ENCODE measurements around the gene LINGO1.

LINGO1 gene

GRCh38 chr15:77632534-77633133, at the start of gene LINGO1:
Gene LINGO1 (minus strand): TSS chr15:77632912. CDS start chr15:77632315, 597 bp downstream.
- DNase-seq (ENCODE audit: low spot score) = no peak

GRCh38 chr15:77681362-77681761, 48.6 kb upstream of the LINGO1 start:
- DNase-seq (ENCODE audit: low spot score) = no peak

GRCh38 chr15:77676569-77677375, 44.1 kb upstream of the LINGO1 start:
- no peak for DNase-seq (ENCODE audit: low spot score)

- no peak for DNase-seq (ENCODE audit: low spot score)
Observed at GRCh38 chr15:77675806-77676415, 43.2 kb upstream of the LINGO1 start.

- no peak for DNase-seq (ENCODE audit: low spot score)
Observed at GRCh38 chr15:77674327-77674726, 41.6 kb upstream of the LINGO1 start.

GRCh38 chr15:77673866-77674265, 41.2 kb upstream of the LINGO1 start:
- DNase-seq (ENCODE audit: low spot score) = no peak

GRCh38 chr15:77672135-77672534, 39.4 kb upstream of the LINGO1 start:
- no peak for DNase-seq (ENCODE audit: low spot score)

- DNase-seq (ENCODE audit: low spot score) = no peak
Observed at GRCh38 chr15:77671362-77672056, 38.8 kb upstream of the LINGO1 start.

GRCh38 chr15:77670558-77671361, 38.0 kb upstream of the LINGO1 start:
- no peak for DNase-seq (ENCODE audit: low spot score)

GRCh38 chr15:77669896-77670295, 37.2 kb upstream of the LINGO1 start:
- no peak for DNase-seq (ENCODE audit: low spot score)

GRCh38 chr15:77667338-77668234, 34.9 kb upstream of the LINGO1 start:
- no peak for DNase-seq (ENCODE audit: low spot score)

- no peak for DNase-seq (ENCODE audit: low spot score)
Observed at GRCh38 chr15:77666296-77666660, 33.6 kb upstream of the LINGO1 start.

- DNase-seq (ENCODE audit: low spot score) = no peak
Observed at GRCh38 chr15:77665530-77666295, 33.0 kb upstream of the LINGO1 start.

- no peak for DNase-seq (ENCODE audit: low spot score)
Observed at GRCh38 chr15:77664428-77664827, 31.7 kb upstream of the LINGO1 start.

GRCh38 chr15:77663256-77663655, 30.5 kb upstream of the LINGO1 start:
- DNase-seq (ENCODE audit: low spot score) = no peak

- peak; percentile 85 for DNase-seq (ENCODE audit: low spot score)
Observed at GRCh38 chr15:77659350-77660321, 26.9 kb upstream of the LINGO1 start.

GRCh38 chr15:77658304-77658703, 25.6 kb upstream of the LINGO1 start:
- no peak for DNase-seq (ENCODE audit: low spot score)

- DNase-seq (ENCODE audit: low spot score) = no peak
Observed at GRCh38 chr15:77657634-77658238, 25.0 kb upstream of the LINGO1 start.
